OCI-LY3 (cell line): ENCODE measurements around the gene SPOCD1.

Source experiments
- EZH2phosphoT487 ChIP-seq: fragments of 200-600 bp; shearing (Covaris generic); IDR thresholded peaks from 2 replicates; pipeline ENCODE4 v1.6.1; 2018; ENCODE audit warnings: antibody characterized with exemption, mixed run types, low read depth
- TF ChIP-seq, protein P1 (sequence below): fragments of 200-600, 300-600 bp; sonication (generic); IDR thresholded peaks from 2 replicates; pipeline ENCODE4 v1.5.1; 2014; ENCODE audit warnings: antibody characterized with exemption, low read length, low read depth

DNA sequence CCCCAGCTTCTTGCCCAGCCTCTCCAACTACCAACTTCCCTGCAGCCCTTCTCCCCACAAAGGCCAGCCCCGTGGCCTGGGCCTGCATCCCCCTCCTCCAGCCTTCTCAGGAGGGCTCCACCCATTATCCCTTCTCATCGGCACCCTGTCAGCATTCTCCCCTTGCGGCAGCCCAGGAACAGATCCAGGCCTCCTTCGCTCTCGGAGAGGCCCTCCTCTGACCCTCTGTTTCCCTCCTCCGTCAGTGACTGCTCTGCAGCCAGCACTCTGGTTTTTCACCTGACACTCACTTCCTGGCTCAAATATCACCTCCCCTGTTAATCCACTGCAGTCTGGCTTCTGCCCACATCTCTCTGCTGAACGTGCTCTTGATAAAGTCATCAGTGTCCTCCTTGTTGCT, 69.1 kb downstream of the SPOCD1 start:
- TF ChIP-seq, protein P1, sequence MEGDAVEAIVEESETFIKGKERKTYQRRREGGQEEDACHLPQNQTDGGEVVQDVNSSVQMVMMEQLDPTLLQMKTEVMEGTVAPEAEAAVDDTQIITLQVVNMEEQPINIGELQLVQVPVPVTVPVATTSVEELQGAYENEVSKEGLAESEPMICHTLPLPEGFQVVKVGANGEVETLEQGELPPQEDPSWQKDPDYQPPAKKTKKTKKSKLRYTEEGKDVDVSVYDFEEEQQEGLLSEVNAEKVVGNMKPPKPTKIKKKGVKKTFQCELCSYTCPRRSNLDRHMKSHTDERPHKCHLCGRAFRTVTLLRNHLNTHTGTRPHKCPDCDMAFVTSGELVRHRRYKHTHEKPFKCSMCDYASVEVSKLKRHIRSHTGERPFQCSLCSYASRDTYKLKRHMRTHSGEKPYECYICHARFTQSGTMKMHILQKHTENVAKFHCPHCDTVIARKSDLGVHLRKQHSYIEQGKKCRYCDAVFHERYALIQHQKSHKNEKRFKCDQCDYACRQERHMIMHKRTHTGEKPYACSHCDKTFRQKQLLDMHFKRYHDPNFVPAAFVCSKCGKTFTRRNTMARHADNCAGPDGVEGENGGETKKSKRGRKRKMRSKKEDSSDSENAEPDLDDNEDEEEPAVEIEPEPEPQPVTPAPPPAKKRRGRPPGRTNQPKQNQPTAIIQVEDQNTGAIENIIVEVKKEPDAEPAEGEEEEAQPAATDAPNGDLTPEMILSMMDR = no peak
- no peak for TF ChIP-seq EZH2phosphoT487
